IPS-11a (cell line): ENCODE data around the gene GNAT1.

ENCODE experiments used
- H3K4me3 ChIP-seq: one replicate; pipeline ENCODE4 v1.5.1; 2013; ENCODE audit warnings: low read depth, low read length, control low read depth

Gene GNAT1

DNA sequence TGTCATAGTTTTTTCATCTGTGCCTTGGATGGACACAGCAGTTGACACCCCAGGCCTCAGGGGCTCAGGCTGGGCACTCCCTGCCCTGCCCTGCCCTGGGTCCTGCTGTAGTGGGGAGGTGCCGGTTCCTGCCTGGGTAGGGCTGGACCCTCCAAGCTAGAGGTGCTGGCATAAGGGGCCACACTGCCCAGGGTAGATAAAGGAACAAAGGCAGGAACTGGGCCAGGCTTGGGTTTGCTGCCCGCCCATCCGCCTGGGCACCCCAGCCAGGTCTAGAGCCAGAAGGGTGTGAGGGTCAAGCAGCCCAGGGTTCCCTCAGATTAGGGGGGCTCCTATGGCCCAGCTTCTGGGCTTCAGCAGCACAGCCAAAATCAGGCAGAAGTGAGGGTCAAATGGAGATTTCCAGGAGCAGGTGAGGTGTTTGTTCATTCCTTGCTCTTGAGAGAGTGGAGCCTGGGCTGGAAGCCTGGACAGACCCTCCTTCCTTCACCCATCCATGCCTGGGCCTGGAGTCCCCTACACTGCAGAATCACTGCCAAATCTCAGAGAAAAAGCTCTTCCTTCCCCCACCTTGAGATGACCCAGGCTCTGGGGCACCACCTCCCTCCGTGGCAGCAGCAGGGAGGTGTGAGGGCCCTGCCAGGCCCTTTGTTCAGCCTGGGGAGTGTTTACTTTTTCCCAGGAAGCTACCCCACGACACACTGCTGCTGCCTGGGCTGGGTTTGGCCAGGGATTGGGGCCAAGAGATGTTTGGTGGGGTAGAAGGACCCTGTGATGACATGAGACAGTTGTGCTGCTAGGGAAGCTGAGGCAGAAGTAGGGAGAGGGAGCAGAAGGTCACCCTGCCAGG lies 29.2 kb upstream of the GNAT1 start:
- H3K4me3 ChIP-seq: no peak overlapping the region

DNA sequence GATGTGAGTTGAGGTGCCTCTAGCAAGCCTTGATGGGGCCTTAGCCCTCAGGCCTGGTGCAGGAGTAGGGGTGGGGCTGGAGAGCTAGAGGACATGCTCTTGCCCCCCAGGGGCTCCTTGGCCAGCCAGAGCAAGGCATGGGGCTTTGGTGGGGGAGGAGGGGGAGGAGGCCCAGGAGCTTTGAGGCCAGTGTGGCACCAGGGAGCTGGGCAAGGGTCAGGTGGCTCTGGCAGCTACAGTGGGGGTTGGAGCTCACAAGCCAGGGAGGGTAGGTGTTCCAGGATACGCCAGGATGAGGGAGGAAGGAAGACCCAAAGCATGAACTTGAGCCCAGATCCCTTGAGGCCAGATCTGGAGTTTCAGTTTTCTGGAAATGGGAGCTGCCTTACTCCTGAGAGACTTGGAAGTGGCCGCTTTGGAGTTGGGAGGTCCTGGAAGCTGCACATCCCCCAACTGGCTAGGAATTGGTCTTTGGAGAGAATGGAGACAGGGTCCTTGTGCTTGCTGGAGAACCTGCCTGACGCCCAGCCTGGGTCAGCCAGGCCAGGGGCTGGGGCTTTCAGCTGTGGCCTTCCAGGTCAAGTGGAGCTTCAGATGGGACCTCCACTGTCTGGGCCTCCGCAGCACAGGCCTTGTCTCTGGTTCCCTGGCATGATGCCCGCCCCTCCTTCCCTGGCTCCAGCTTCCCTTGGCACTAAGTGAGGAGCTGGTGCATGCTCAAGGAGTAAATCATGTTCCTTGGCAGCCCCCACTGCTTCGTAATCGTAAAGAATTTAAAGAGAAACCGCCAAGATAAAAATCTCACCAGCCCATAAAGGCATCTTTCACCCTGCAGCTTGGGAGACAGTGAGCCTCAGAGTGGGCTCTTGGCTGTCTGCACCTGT lies 27.6 kb upstream of the GNAT1 start:
- no peak overlapping the region for H3K4me3 ChIP-seq

- no peak overlapping the region for H3K4me3 ChIP-seq
These were observed 26.9 kb upstream of the GNAT1 start for GRCh38 chr3:50164481-50164880.

GRCh38 chr3:50164984-50165909 lies 26.2 kb upstream of the GNAT1 start:
- no peak overlapping the region for H3K4me3 ChIP-seq

- no peak overlapping the region for H3K4me3 ChIP-seq
These were observed 25.4 kb upstream of the GNAT1 start for GRCh38 chr3:50165910-50166538.

DNA sequence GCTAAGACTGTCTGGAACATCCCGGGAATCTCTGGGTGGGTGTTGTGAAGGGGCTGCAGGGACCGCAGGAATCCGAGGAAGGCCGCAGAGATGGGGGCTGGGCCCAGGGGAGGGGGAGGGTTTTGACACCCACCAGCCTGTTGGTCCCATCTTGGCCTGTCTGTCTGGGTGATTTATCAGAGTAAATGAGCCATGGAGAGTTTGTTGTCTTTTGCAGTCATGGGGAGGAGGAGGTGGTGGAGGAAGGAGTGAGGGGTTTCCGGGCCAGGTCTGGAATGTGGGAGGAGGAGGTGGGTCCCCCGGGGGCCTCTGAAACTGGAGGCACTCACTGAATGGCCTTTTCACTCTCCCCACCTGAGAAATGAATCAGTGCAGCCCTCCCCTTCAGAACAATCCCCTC lies 24.8 kb upstream of the GNAT1 start:
- H3K4me3 ChIP-seq: no peak overlapping the region

- no peak overlapping the region for H3K4me3 ChIP-seq
These were observed 24.2 kb upstream of the GNAT1 start for GRCh38 chr3:50167069-50167840.

DNA sequence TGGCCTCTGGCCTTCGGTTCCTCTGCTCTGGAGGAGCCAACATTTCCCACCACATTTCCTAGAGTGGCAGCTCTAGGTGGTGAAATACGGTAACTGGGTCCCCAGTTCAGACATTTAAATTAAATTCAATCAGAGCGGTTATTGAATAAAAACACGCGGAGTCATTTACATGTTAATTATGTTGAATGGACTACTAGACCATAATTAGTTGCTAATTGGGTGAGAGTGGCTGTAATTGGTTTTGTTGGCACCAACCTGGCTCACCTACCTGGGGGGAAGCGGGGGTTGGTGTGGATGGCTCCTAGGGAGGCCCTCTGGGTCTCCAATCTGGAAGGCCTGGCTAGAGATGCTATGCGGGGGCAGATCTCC lies 23.6 kb upstream of the GNAT1 start:
- no peak overlapping the region for H3K4me3 ChIP-seq

DNA sequence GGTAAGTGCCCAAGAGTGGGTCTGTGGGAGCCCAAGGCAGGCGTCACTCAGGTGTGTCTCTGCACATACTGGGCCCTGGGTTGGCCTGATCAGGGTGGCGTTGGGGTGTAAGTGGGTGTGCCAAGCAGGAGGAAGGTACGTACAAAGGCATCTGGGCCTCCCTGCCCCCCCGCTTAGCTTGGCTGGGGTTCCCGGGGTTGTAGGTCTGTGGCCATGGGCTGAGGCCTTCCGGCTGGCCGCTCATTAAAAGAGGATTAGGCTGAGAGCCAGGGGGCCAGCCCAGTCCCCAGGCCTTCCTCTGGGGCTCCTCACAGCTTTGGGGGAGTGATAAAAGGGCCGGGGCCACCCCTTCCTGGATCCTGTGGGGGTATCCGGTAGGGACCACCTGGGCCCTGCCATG lies 23.0 kb upstream of the GNAT1 start:
- no peak overlapping the region for H3K4me3 ChIP-seq

- no peak overlapping the region for H3K4me3 ChIP-seq
These were observed 22.6 kb upstream of the GNAT1 start for GRCh38 chr3:50168791-50169190.

DNA sequence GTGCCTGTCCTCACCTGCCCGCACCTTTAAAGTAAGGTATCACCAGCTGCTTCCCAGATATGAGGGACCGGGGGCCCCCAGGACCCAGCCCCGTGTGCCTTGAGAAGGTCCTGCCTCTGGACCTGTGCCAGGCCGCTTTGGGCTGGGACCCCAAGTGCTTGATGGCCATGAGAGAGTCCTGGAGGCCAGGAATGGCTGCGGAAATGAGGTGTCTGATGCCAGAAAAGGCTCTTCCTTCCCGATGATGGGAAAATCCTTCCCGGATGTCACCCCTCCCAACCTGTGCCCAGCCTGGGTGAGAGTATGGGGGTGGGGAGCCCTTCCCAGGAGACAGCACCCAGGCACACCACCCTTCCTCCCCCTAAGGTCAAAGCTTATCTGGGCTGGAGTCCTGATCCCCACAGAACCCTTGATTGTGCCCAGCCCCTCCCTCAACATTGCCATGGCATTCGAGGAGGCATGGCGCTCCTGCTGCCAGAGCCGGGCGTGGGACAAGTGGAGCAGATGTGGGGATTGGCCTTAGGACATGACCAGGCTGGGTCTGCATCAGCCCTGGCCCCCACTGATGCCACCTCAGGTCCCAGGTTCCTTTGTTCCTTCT lies 22.1 kb upstream of the GNAT1 start:
- no peak overlapping the region for H3K4me3 ChIP-seq

DNA sequence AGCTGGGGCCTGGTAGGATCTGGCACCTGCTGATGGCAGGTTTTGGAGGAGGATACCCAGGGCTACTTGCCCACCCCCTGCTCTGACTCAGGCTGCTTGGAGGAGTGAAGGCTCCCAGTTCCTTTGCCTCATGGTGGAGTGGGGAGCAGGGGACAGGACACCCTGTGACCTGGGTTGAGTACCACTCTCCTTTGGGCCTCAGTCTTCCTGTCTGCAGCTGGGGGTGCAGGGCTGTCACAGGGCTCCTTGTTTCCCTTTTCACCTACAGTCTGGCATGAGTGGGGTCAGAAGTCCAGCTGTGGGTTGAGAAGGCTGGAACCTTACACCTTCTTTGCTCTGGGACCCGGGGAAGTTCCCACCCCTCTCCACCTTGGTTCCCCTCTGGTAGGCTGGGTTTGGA lies 21.6 kb upstream of the GNAT1 start:
- H3K4me3 ChIP-seq: no peak overlapping the region

GRCh38 chr3:50170689-50171088 lies 20.7 kb upstream of the GNAT1 start:
- H3K4me3 ChIP-seq: no peak overlapping the region

- H3K4me3 ChIP-seq: no peak overlapping the region
These were observed 19.7 kb upstream of the GNAT1 start for GRCh38 chr3:50171540-50172301.

GRCh38 chr3:50172626-50173220 lies 18.7 kb upstream of the GNAT1 start:
- no peak overlapping the region for H3K4me3 ChIP-seq

- H3K4me3 ChIP-seq: no peak overlapping the region
These were observed 17.5 kb upstream of the GNAT1 start for GRCh38 chr3:50173685-50174516.

- no peak overlapping the region for H3K4me3 ChIP-seq
These were observed 16.9 kb upstream of the GNAT1 start for GRCh38 chr3:50174517-50174895.
